HuH-7 (cell line): ENCODE results near the gene ABCA2.
A peak's percentile ranks its signal among the peaks of the same experiment; 100 is the strongest.

Source experiments
- DNase-seq: peaks from one replicate; pipeline ENCODE4 v3.0.0; 2011; ENCODE audit warnings: low spot score

The ABCA2 gene

GRCh38 chr9:137030538-137031527 is 2.8 kb upstream of the ABCA2 start:
- DNase-seq: no peak

GRCh38 chr9:137030006-137030405 is 2.0 kb upstream of the ABCA2 start:
- no peak for DNase-seq

- peak; percentile 95 for DNase-seq
These were observed 1.3 kb upstream of the ABCA2 start for GRCh38 chr9:137029058-137029936.

DNA sequence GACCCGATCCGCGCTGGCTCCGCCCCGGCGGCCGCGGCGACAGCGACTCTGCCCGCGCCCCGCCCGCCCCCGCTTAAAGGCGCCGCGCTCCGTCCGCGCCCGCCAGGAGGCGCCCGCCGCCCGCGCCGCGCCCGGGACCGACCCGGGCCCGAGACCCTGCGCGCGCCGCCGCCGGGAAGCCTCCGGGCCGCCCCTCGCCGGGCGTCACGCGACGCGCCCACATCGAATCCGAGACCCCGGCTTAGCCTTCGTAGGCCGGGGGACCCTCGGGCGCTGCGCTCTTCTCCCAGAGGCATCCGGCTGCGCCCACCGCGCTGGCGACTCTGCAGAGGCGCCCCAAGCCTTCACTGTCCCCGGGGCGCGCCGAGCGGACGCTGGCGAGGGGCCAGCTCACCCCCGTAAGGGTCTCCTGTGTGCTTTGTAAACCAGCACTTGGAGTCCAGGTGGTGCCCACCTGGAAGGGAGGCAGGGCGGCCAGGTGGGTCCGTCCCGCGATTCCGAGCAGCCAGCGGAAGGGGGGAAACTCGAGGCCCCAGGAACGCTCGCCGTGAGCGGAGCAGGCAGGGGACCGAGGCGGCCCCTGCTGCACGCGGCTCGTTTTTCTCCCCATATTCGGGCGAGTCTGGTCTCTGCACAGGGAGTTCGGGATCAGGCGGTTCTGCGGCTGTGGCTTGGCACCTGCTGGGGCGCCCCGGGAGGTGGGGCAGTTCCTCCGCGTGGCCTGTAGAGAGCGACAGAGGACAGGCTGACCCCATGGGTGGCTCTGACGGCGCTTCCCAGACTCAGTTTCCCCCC is 423 bp upstream of the ABCA2 start:
- peak; percentile 79 for DNase-seq

GRCh38 chr9:137026828-137027227 is 1.2 kb downstream of the ABCA2 start:
- no peak for DNase-seq

- no peak for DNase-seq
These were observed 1.7 kb downstream of the ABCA2 start for GRCh38 chr9:137026384-137026783.

DNA sequence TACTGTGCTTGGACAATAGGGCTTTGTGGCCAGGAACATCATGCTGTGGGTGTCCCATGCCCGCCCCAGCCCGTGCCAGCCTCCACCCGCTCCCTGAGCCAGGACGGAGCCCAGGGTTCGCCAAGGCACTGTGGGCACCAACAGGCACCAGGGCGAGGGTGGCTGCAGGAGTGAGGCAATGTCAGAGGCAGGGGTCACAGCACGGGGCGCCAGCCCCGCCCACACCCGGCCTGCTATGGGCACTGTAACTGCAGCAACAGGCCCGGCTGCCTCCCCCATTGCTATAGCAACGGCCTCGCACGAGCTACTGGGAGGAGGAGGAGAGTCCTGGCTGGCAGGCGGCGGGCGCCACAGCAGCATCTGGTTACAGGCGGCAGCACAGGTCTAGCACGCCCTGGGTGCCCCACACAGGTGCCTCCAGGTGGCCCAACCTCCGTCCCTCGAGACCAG is 2.5 kb downstream of the ABCA2 start:
- no peak for DNase-seq

GRCh38 chr9:137023583-137023991 is 4.5 kb downstream of the ABCA2 start:
- no peak for DNase-seq

- no peak for DNase-seq
These were observed 4.9 kb downstream of the ABCA2 start for GRCh38 chr9:137023157-137023556.

GRCh38 chr9:137022662-137023008 is 5.4 kb downstream of the ABCA2 start:
- no peak for DNase-seq

DNA sequence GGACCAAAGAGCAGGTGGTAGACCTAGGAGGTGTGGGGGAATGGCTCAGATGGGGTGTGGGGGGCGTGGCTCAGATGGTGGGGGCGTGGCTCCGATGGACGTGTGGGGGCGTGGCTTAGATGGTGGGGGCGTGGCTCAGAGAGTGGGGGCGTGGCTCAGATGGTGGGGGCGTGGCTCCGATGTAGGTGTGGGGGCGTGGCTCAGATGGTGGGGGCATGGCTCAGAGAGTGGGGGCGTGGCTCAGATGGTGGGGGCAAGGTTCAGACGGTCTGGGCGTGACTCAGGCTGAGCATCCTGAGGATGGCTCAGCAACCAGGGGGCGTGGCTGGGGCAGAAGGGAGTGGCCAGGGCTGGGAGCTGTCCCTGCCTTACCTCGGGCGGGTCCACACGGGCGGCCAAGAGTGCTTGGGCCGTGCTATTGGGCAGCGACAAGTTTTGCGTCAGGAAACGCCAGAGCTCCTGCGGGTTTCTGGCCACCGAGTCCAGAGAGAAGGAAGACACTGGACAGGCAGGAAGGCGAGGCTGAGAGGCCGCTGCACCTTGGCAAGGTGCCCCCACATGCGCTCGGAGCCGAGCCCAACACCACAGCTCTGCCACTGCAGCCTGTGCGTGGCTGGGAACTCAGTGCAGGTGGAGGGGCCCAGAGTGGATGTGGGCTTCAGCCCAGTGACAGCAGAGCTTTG is 5.9 kb downstream of the ABCA2 start:
- DNase-seq: peak; percentile 90

GRCh38 chr9:137021568-137021978 is 6.5 kb downstream of the ABCA2 start:
- DNase-seq: no peak

DNA sequence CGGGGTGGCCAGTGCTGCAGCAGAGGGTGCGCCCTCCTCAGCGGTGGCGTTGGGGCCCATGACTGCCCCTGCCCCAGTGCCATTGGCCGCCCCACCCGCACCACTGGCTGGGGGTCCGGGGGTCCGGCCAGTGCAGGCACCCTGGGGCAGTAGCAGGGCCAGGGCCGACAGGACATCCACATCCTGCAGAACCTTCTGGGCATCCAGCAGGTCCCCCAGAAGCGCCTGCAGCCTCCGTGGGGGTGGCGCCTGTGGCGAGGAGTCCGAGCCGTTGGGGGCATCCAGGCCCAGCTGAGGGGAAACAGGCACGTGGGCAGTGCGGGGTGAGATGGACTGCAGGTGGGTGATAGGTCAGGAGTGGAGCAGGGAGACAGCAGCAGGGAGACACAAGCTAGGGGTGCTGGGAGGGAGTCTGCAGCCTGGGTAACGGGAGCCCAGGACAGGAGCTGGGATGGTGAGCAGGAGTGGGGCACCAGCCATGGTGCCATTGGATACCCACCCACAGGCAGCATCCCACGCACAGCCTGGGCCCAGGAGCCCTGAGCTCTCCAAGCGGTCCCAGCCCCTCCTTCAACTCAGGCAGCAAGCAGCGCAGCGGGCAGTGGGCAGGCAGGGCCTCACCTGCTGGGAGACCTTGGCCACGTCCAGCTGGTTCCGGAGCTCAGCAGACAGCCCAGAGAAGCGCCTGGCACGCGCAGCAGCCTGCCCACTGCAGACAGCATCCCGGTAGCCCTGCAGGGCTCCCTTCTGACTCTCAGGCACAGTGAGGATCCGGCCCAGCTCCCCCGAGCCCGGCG is 7.1 kb downstream of the ABCA2 start:
- no peak for DNase-seq

- DNase-seq: no peak
These were observed 8.0 kb downstream of the ABCA2 start for GRCh38 chr9:137019891-137020683.

GRCh38 chr9:137018761-137019559 is 9.1 kb downstream of the ABCA2 start:
- DNase-seq: no peak

- no peak for DNase-seq
These were observed 10.1 kb downstream of the ABCA2 start for GRCh38 chr9:137017791-137018497.

DNA sequence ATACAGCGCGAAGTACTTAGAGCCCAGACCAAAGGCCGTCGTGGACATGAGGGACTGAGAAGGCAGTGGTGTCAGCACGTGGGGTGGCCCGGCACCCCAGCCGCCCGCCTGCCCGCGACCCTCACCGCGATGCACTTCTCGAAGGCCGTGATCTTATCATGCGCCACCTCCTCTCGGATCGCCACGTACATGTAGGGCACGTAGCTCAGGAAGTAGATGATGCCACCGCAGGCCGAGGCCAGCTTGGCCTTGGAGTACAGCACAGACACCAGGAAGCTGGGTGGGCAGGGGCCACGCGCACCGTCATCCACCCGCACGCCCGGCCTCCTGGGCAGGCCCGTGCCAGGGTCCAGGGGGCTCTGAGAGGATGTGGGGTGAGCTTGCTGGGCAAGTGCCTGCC is 11.0 kb downstream of the ABCA2 start:
- DNase-seq: no peak

DNA sequence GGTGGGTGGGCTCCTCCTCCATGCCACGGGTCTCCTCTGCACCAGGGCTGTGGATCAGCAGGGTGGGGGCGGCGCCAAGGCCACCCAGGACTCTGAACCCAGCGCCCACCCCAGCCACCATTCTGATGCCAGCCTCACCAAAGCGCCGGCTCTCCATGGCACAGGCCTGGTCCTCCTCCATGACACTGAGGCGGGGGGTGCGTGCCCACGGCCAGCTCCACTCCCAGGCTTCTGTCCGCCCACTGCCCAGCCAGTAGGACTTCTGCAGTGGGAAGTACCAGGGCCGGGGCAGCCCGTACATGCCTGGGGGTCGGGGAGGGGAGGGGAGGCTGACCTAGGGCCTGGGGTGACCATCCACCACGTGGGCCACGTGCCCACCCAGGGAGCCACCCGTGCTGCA is 11.6 kb downstream of the ABCA2 start:
- DNase-seq: no peak
